Stimulated activated CD8-positive, alpha-beta memory T cell treated with anti-CD3 and anti-CD28 coated beads, Interleukin-7, amount 100 ng/mL, for 24 hours (primary cell): ENCODE results near the gene CACNB4.
"Not testable (repeated sequence)": the region's sequence is repeated elsewhere in the genome, so short reads cannot be mapped to it uniquely, and the experiment has no call there.

Experiments
- DNase-seq: peaks from one replicate; pipeline ENCODE4 v3.0.0-alpha.2; 2020; ENCODE audit warnings: low read depth

CACNB4 gene

DNA sequence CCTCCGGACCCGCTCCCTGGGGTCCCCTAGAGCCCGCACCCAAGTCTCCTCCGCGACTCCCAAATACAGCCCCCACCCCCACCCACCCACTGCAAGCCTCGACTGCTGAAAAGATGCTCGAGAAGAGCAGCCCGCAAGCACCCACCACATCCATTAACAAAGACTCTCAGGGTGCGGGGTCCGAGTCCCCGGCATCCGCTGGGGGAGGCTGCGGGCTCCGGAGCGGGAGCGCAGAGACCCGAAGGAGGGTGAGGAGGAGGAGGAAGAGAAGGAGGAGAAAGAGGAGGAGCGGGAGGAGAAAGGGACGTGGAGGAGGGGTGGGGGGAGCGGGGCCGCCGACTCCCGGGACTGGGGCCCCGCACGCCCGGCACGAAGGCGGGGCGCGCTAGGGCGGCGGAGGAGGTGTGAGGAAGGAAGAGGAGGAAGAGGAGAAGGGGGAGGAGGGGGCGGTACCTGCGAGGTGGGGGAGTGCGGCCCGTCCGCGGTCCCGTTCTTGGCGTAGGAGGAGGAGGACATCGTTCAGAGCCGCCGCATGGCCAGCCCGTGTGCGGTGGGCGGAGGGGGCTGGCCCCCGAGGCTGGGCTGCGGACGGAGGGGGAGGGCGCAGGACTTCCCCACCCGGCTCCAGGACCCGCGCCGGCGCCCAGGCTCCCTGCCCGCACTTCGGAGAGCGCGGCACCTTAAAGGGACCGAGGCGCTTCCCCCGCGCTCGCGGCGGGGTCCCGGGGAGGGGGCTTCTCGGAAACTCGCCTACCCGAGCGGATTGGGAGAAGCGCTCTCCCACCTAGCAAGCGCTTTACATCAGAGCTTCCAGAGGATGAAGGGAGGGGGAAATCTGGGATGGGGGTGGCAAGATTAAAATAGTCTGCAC, at the start of gene CACNB4:
TSS of gene CACNB4 (minus strand) at position 549 of the 871 bp plus-strand sequence.
- DNase-seq = no peak

DNA sequence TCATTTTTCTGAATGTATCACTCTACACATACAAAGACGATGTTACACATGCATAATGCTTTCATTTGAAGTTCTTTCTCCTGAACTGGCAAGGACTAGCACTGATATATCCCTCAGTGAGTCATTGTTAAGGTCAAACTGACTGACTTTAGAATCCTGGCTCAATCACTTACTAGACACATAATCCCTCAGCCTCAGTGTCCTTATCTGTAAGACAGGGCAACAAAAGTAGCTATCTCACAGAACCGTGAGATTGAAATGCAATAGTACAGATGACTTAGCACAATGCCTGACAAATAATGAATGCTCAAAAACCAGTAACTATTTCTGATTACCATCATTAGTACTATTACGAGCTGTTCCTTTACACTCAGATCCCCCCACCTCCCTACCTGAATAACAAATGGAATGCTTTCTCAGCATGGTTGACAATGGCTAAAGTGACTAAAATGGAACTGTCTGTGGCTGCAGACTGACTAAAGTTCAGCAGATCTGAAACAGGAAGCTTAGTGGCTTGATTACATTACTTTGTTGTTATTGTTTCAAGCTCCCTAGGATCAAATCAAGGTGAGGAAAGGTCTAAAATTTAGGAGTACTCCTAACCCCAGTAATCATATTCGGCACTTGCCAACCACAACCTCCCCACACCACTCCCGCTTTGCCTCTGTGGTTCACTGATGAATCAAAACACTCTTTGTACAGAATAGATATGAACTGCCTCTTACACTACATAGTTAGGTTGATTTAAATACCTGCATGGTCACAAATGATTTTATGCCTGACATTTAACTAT, 35.8 kb upstream of the CACNB4 start:
- no peak for DNase-seq

- DNase-seq = no peak
These were observed 33.5 kb upstream of the CACNB4 start for GRCh38 chr2:152132306-152132705.

- DNase-seq = no peak
These were observed 28.8 kb upstream of the CACNB4 start for GRCh38 chr2:152127628-152128027.

DNA sequence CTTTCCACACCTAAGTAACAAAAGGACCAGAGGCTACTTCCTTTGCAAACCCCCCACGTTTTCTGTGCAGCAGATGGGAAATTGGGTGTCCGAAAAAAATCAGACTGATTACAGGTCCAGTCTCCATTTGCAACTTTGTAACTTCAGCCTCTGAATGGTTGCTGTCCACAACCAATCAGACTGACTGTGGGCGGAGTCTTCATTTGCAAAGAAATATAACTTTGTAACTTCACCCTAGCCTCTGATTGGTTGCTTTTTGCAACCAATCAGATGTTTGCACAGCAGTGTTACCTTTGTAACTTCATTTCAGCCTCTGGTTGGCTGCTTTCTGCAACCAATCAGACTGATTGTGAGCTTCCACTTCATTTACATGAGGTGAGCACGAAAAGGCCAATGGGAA, 27.8 kb upstream of the CACNB4 start:
- DNase-seq = no peak

DNA sequence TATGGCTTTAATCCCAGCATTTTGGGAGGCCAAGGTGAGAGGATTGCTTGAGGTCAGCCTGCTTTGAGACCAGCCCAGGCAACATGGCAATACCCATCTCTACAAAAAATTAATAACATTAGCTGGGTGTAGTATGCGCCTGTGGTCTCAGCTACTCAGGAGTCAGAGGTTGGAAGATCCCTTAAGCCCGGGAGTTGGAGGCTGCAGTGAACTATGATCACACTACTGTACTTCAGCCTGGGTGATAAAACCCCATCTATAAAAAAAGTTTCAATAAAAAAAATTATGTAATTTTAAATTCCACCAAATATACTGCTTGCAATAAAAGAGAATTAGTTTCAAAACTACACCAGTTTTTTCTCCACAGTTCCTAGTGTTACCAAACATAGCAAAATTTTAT, 23.3 kb upstream of the CACNB4 start:
- no peak for DNase-seq

DNA sequence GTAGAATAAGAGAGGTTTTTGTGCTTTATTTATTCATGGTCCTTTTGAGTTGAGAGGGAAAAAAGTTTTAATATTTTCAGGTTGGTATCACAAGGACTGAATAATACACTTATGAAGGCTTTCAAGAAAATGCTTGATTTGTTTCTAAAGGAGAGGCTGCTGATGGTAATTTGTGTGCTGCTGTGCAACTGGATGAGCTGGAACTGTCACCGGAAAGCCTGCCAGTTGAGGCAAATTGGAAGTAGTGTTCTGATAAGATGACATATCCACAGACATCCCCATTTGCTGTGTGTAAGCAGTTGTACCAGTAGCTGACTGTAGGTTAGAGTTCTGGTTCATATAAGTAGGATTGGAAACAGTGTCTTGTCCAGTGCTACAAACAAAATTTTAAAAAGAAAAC, 21.6 kb upstream of the CACNB4 start:
- DNase-seq = no peak

- DNase-seq = no peak
These were observed 17.1 kb upstream of the CACNB4 start for GRCh38 chr2:152115952-152116351.

GRCh38 chr2:152114366-152114765, 15.5 kb upstream of the CACNB4 start:
- no peak for DNase-seq

GRCh38 chr2:152107140-152107539, 8.3 kb upstream of the CACNB4 start:
- not testable (repeated sequence) for DNase-seq

GRCh38 chr2:152106464-152106863, 7.6 kb upstream of the CACNB4 start:
- DNase-seq = no peak

GRCh38 chr2:152103271-152103670, 4.4 kb upstream of the CACNB4 start:
- no peak for DNase-seq

GRCh38 chr2:152100961-152101360, 2.1 kb upstream of the CACNB4 start:
- DNase-seq = no peak

GRCh38 chr2:152099367-152100050, 665 bp upstream of the CACNB4 start:
- no peak for DNase-seq

GRCh38 chr2:152097801-152098495, 896 bp downstream of the CACNB4 start:
- DNase-seq = no peak

- no peak for DNase-seq
These were observed 1.5 kb downstream of the CACNB4 start for GRCh38 chr2:152097290-152097800.

DNA sequence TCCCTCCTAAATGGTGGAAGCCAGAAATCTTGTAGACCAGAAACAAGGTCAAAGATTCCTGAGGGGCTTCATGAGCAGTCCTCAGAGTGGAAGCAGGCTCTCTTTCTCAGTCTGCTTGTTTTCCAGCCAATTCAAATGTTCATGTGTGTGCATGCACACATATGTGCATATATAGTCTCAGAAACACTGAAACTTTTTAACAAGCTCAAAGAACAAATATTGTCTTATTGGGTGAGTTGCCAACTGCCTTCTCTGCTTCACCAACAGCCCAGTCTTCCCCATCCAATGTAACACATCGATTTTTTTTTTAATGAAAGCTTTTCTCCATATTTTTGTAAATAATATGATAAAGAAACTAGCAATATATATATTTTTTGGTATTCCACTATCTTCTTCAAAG, 3.7 kb downstream of the CACNB4 start:
- DNase-seq = no peak

- no peak for DNase-seq
These were observed 4.8 kb downstream of the CACNB4 start for GRCh38 chr2:152094014-152094413.

- no peak for DNase-seq
These were observed 5.4 kb downstream of the CACNB4 start for GRCh38 chr2:152093464-152093863.

DNA sequence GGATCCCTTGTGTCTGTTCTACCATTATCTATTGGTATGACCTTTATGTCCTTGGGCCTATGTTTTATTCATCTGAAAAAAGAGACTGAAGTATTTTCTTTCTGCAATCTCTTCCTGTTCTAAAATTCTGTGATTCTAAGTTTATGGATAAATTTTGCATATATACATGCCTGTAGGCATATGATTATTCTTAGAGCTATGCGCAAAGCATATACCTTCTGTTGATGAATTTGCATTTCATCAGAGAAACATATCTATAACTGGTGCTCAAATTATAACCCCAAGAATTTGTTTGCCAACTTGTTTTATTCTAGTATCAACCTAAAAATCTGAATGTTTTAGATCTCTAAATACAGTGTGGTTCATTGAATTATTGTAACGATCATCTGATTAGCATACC, 6.7 kb downstream of the CACNB4 start:
- DNase-seq = no peak

- not testable (repeated sequence) for DNase-seq
These were observed 8.1 kb downstream of the CACNB4 start for GRCh38 chr2:152090726-152091125.

DNA sequence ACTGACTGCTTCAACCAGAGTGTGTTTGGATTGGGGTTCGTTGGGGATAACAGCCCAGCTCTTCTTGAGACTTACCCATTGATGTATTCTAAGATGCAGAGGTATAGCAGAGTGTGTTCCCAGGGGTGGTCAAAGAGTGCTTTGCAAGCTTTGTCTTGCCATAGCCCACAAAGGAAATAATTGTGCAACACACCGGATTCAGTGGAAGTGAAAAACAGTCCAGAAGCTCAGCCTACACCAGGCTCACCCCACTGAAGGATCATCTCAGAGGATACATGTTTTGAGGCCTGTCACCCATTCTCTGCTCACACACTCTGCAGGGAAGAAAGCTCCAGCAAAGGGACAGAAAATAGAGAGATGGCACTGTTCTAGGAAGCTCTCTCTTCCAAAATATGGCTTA, 9.6 kb downstream of the CACNB4 start:
- no peak for DNase-seq
